GM13977 (cell line): ENCODE results near the gene IGFBPL1.

Source experiments
- DNase-seq: peaks from one replicate; pipeline ENCODE4 v3.0.0; 2012; ENCODE audit warnings: low spot score
- in situ Hi-C: fragments of 300-500 bp; cut with MboI; formaldehyde crosslinking; loops from one replicate; pipeline ENCODE4 v1.12.0; 2022; ENCODE audit warnings: low sequenced_read_pairs, low pct_unique_long_range_greater_than_20kb, mixed read lengths, inconsistent platforms; ENCODE audit not compliant: unreplicated experiment
- TF ChIP-seq, protein P1 (sequence below): IDR thresholded peaks from 2 replicates; pipeline ENCODE4 v1.5.1; 2012; ENCODE audit warnings: mild to moderate bottlenecking, control low read depth; ENCODE audit not compliant: insufficient read depth; ENCODE audit errors: extremely low read depth, missing control alignments

The IGFBPL1 gene

DNA sequence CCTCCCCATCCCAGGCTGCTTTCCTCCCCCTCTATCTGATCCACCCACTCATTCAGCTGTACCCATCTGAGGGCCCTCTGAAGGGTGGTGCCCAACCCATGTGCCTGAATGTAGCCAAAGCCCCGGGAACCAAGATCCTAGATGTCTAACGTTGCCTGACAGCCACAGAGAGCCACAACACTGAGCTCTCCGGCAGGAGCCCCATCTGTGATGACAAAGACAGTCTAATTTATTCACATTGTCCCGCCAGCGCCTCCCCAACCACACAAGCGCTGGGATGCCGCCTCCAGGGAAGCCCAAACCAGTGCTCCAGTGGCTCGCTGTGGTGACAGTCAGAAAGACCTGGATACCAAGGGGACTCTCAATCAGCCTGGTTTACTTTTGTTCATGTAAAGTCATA lies 8.4 kb downstream of the IGFBPL1 start:
- no peak for DNase-seq
- in situ Hi-C loops = no loop called here
- TF ChIP-seq, protein P1, sequence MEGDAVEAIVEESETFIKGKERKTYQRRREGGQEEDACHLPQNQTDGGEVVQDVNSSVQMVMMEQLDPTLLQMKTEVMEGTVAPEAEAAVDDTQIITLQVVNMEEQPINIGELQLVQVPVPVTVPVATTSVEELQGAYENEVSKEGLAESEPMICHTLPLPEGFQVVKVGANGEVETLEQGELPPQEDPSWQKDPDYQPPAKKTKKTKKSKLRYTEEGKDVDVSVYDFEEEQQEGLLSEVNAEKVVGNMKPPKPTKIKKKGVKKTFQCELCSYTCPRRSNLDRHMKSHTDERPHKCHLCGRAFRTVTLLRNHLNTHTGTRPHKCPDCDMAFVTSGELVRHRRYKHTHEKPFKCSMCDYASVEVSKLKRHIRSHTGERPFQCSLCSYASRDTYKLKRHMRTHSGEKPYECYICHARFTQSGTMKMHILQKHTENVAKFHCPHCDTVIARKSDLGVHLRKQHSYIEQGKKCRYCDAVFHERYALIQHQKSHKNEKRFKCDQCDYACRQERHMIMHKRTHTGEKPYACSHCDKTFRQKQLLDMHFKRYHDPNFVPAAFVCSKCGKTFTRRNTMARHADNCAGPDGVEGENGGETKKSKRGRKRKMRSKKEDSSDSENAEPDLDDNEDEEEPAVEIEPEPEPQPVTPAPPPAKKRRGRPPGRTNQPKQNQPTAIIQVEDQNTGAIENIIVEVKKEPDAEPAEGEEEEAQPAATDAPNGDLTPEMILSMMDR = no peak

DNA sequence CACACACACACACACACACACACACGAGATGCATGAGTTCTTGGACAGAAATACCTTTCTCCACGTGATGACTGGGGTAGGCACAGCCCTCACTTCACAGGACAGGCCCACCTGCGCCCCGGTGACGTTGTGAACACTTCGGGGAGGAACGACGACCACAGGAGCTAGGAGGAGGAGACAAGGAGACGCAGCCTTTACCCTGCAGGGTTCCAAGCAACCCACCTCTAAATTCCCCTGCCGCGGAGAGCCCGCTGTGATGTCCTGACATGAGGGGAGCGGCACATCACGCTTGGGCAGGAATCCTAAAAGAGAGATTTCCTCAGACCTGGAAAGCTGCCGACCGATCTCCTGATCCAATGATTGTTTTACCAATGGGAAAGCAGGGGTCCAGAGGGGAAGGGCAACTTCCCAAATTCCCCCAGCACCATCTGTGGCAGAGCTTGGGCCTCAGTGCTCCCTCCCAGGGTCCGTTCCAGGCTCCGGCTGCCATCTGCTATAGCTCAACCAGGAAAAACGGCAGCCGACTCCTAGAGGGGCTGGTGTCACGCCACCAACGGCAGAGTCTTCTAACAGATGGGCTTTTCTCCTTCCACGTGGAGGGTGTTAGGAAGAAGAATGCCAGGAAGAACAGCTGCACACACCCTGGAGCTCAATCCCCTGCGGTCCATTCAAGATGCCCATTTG lies 10.1 kb downstream of the IGFBPL1 start:
- DNase-seq = no peak

DNA sequence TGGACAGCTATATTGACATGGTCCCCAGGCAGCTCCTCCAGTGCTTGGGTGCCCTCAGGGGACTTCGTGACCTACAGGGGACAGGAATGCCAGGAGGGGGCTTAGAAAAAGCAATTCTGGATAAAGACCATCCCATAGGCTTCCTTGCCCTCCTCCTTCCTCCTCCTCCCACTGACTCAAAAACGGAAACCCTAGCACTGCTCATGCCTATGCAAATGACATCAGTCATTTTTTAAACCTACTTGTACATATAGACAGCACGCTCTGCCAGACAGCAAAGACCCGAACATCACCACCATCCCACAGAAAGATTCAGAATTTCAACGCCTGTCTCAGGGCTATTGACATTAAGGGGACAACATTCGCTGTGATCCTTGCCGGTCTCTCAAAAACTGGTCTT lies 11.0 kb downstream of the IGFBPL1 start:
- TF ChIP-seq, protein P1 = no peak
- DNase-seq = no peak
- in situ Hi-C loops = no loop called here

More for the DNA sequence above, 10.1 kb downstream of the IGFBPL1 start:
- TF ChIP-seq, protein P1 = no peak
- in situ Hi-C loops = no loop called here

DNA sequence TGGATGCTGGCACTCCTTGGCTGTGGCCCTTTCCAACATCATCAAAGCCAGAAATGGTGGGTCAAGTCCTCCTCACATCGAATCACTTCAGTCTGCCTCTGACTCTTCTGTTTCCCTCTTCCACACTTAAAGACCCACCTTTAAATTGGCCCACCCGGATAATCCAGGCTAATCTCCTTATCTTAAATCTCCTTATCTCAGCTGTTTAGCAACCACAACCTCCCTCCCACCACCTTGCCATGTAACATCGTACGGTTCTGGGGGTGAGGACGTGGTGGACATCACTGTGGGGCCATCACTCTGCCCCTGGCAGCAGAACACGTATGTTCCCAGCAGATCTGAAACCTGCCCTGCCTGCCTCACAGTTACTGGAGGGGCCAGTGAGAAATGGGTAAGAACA lies 11.5 kb downstream of the IGFBPL1 start:
- TF ChIP-seq, protein P1 = no peak
- in situ Hi-C loops = no loop called here
- DNase-seq = no peak

DNA sequence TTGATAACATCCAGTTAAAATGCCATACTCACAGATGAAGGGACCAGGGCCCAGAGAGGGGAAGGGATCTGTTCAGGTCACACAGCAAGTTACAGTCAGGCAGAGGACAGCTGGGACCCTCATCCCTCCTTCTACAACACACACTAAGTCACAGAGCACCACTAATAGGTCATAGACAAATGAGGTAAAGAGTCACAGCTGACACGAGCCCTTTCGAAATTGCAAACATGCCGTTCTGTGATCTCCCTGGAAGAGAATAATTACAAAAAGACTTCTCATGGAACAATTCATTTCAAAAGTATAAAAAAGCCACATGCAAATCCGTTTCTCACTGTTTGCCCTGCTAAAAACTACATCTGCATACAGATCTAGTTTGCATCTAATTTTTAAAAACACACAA lies 15.5 kb downstream of the IGFBPL1 start:
- DNase-seq = no peak
- TF ChIP-seq, protein P1 = no peak
- in situ Hi-C loops = no loop called here

DNA sequence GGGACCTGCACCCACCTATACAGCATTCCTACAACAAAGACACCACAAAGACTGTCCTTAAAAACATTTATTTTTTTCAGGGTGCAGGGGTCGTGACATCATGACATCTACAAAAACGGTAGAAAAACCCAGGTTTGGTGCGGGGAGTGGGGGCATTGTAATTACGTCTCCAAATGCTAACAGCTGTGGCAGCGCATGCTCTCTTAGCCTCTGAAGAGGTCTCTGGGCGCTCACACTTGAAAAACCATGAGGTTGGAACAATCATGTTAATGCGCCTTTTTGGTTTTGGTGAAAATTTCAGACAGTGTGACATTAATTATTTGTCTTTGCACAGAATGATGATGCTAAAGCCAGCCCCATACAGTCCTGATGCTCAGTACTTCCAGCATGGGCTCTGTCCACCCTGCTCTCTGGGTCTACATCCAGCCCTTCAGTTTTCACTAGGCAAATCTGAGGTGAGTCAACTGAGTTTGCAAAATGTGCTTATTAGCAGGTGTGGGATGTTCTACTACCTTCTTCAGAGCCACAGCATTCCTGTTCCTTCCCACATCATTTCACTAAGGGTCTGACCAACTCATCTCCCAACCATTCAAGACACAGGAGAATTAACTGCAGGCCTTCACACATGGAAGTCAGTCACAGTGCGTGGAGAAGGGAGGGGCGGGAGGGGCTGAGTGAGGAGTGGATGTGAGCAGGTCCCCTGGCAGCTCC lies 17.6 kb downstream of the IGFBPL1 start:
- in situ Hi-C loops = no loop called here
- no peak for DNase-seq
- TF ChIP-seq, protein P1 = no peak
